HepG2 (cell line): ENCODE results near the gene RNU6-8. TPM values are rescaled to one million over a fixed set of nuclear protein-coding genes. Genes with fewer than 3 reads are reported as not detected.
A peak's percentile ranks its signal among the peaks of the same experiment; 100 is the strongest.

ENCODE experiments used
- ATAD3A ChIP-seq: sonication (generic); formaldehyde crosslinking; IDR thresholded peaks from 2 replicates; pipeline ENCODE4 v1.4.0; 2020; ENCODE audit warnings: missing genetic modification reagents
- CAMTA2 ChIP-seq: sonication (generic); formaldehyde crosslinking; IDR thresholded peaks from 2 replicates; pipeline ENCODE4 v1.4.0; 2020; ENCODE audit warnings: mild to moderate bottlenecking, missing genetic modification reagents, borderline replicate concordance
- CHD4 ChIP-seq: fragments of 200-600 bp; sonication (generic); IDR thresholded peaks from 2 replicates; pipeline ENCODE4 v1.7.0; 2017; ENCODE audit warnings: mild to moderate bottlenecking, low read length, borderline replicate concordance
- ERF ChIP-seq: IDR thresholded peaks from 2 replicates; pipeline ENCODE4 v1.6.1; 2018; ENCODE audit warnings: missing biosample characterization, missing genetic modification reagents
- ETV6 ChIP-seq: sonication (generic); formaldehyde crosslinking; conservative IDR thresholded peaks from 2 replicates; pipeline ENCODE4 v1.4.0; 2020; ENCODE audit warnings: missing genetic modification reagents
- HHEX ChIP-seq: IDR thresholded peaks from 2 replicates; pipeline ENCODE4 v1.6.1; 2016; ENCODE audit warnings: control low read depth
- PHB2 ChIP-seq: fragments of 450-650 bp; IDR thresholded peaks from 2 replicates; pipeline ENCODE4 v1.6.1; 2018; ENCODE audit not compliant: partially characterized antibody
- PLRG1 ChIP-seq: fragments of 450-650 bp; conservative IDR thresholded peaks from 2 replicates; pipeline ENCODE4 v1.6.1; 2016
- RFX1 ChIP-seq: fragments of 450-650 bp; IDR thresholded peaks from 2 replicates; pipeline ENCODE4 v1.6.1; 2017
- SALL1 ChIP-seq: sonication (generic); formaldehyde crosslinking; IDR thresholded peaks from 2 replicates; pipeline ENCODE4 v1.8.0; 2022; ENCODE audit warnings: mild to moderate bottlenecking, missing genetic modification reagents
- SKI ChIP-seq: fragments of 450-650 bp; IDR thresholded peaks from one replicate; pipeline ENCODE4 v1.6.1; 2018; ENCODE audit warnings: mild to moderate bottlenecking; ENCODE audit not compliant: partially characterized antibody
- SOX5 ChIP-seq: IDR thresholded peaks from 2 replicates; pipeline ENCODE4 v1.6.1; 2016; ENCODE audit warnings: borderline replicate concordance
- TBL1XR1 ChIP-seq: fragments of 150-350 bp; IDR thresholded peaks from 2 replicates; pipeline ENCODE4 v1.6.1; 2014; ENCODE audit warnings: borderline replicate concordance, low read length; ENCODE audit not compliant: partially characterized antibody
- TCF7 ChIP-seq: sonication (generic); IDR thresholded peaks from 2 replicates; pipeline ENCODE4 v1.6.1; 2016; ENCODE audit warnings: antibody characterized with exemption, low read depth
- ZBTB7A ChIP-seq: sonication (generic); formaldehyde crosslinking; IDR thresholded peaks from 2 replicates; pipeline ENCODE4 v1.8.0; 2022; ENCODE audit warnings: mild to moderate bottlenecking, missing genetic modification reagents
- ZBTB8A ChIP-seq: sonication (generic); formaldehyde crosslinking; IDR thresholded peaks from 2 replicates; pipeline ENCODE4 v1.4.0; 2020; ENCODE audit warnings: mild to moderate bottlenecking, low read depth, missing genetic modification reagents, borderline replicate concordance
- ZFP82 ChIP-seq: sonication (generic); formaldehyde crosslinking; IDR thresholded peaks from 2 replicates; pipeline ENCODE4 v1.5.1; 2020; ENCODE audit warnings: mild to moderate bottlenecking, missing genetic modification reagents, borderline replicate concordance
- ZKSCAN1 ChIP-seq: fragments of 150-350 bp; IDR thresholded peaks from 2 replicates; pipeline ENCODE4 v1.6.1; 2014; ENCODE audit warnings: low read length
- ZNF263 ChIP-seq: sonication (generic); formaldehyde crosslinking; IDR thresholded peaks from 2 replicates; pipeline ENCODE4 v1.4.0; 2020; ENCODE audit warnings: missing genetic modification reagents
- ZNF446 ChIP-seq: sonication (generic); formaldehyde crosslinking; IDR thresholded peaks from 2 replicates; pipeline ENCODE4 v1.5.0; 2020; ENCODE audit warnings: mild to moderate bottlenecking, missing genetic modification reagents
- ZNF503 ChIP-seq: sonication (generic); formaldehyde crosslinking; IDR thresholded peaks from 2 replicates; pipeline ENCODE4 v1.4.0; 2020; ENCODE audit warnings: missing genetic modification reagents
- ZNF703 ChIP-seq: sonication (generic); formaldehyde crosslinking; IDR thresholded peaks from 2 replicates; pipeline ENCODE4 v1.5.1; 2020; ENCODE audit warnings: missing genetic modification reagents, mild to moderate bottlenecking, moderate library complexity, borderline replicate concordance
- ZSCAN21 ChIP-seq: sonication (generic); formaldehyde crosslinking; IDR thresholded peaks from 2 replicates; pipeline ENCODE4 v1.8.0; 2022; ENCODE audit warnings: mild to moderate bottlenecking, missing genetic modification reagents, moderate library complexity, borderline replicate concordance
- polyA plus RNA-seq, 8 experiments: library from polyadenylated mRNA; depleted of rRNA in 3 of 8; stranded (reverse) in 7 of 8; unstranded in 1 of 8; fragments of >200 nt; fragmentation: Illumina TruSeq in 4 of 8; extraction: Trizol in 4 of 8; gene quantifications; 2 replicates each; pipeline versions ENCODE4 v1.2.1 to v1.2.3, GENCODE V29; 2011 to 2016; ENCODE audit warnings: low read depth in 4 of 8, missing spikeins in 1 of 8, mixed read lengths in 1 of 8; ENCODE audit not compliant: insufficient read depth in 1 of 8
- total RNA-seq, 5 experiments: library from RNA; depleted of rRNA; stranded (reverse); fragments of >200 nt; fragmentation: Illumina TruSeq; extraction: Trizol; gene quantifications; 2 replicates each; pipeline ENCODE4 v1.2.3, GENCODE V29; 2016; ENCODE audit warnings: low read depth in 1 of 5
- TF ChIP-seq, protein P1 (sequence below): sonication (generic); formaldehyde crosslinking; conservative IDR thresholded peaks from 2 replicates; pipeline ENCODE4 v1.4.0; 2020; ENCODE audit warnings: missing genetic modification reagents
- TF ChIP-seq, protein P2 (sequence below): sonication (generic); formaldehyde crosslinking; IDR thresholded peaks from 2 replicates; pipeline ENCODE4 v1.4.0; 2020; ENCODE audit warnings: missing genetic modification reagents, borderline replicate concordance

The RNU6-8 gene
- total and polyA plus RNA-seq, 2 of the 13 experiments (the other 11 are each of a cell fraction or from before 2014, with no cell fraction given): under 0.01 TPM; not detected in 1

GRCh38 chr14:32202998-32203882 is at the start of gene RNU6-8 (continued):
- peak; percentile 94; the same call in 1 of the 2 replicates for TF ChIP-seq ATAD3A (CRISPR knock-in tag)
- 0 out of 2 replicates have a peak, but pooled peaks have one; percentile 42 for TF ChIP-seq TCF7
- peak; percentile 97 for TF ChIP-seq SALL1 (CRISPR knock-in tag)
- TF ChIP-seq HHEX (CRISPR knock-in tag): no peak; the same call in 1 of the 2 replicates
- TF ChIP-seq ZFP82 (CRISPR knock-in tag): peak; percentile 98
- TF ChIP-seq ZNF503 (CRISPR knock-in tag): peak; percentile 90
- TF ChIP-seq ETV6 (CRISPR knock-in tag): peak; percentile 90
- peak; percentile 98 for TF ChIP-seq ZBTB7A (CRISPR knock-in tag)
- peak; percentile 44; the same call in 1 of the 2 replicates for TF ChIP-seq SOX5
- peak; percentile 16; the same call in 1 of the 2 replicates for TF ChIP-seq ZSCAN21 (CRISPR knock-in tag)
- TF ChIP-seq SKI: peak; percentile 57
- TF ChIP-seq ZNF446: peak; percentile 97
- no peak for TF ChIP-seq ZBTB8A (CRISPR knock-in tag)
- no peak for TF ChIP-seq ZNF703 (CRISPR knock-in tag)
- TF ChIP-seq, protein P1, sequence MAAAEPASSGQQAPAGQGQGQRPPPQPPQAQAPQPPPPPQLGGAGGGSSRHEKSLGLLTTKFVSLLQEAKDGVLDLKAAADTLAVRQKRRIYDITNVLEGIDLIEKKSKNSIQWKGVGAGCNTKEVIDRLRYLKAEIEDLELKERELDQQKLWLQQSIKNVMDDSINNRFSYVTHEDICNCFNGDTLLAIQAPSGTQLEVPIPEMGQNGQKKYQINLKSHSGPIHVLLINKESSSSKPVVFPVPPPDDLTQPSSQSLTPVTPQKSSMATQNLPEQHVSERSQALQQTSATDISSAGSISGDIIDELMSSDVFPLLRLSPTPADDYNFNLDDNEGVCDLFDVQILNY: peak; percentile 88
- TF ChIP-seq ERF (CRISPR knock-in tag): peak; percentile 88
- no peak for TF ChIP-seq PHB2
- no peak for TF ChIP-seq PLRG1
- peak; percentile 74 for TF ChIP-seq ZNF263 (CRISPR knock-in tag)
- TF ChIP-seq ZKSCAN1: 0 out of 2 replicates have a peak, but pooled peaks have one; percentile 8
- TF ChIP-seq, protein P2, sequence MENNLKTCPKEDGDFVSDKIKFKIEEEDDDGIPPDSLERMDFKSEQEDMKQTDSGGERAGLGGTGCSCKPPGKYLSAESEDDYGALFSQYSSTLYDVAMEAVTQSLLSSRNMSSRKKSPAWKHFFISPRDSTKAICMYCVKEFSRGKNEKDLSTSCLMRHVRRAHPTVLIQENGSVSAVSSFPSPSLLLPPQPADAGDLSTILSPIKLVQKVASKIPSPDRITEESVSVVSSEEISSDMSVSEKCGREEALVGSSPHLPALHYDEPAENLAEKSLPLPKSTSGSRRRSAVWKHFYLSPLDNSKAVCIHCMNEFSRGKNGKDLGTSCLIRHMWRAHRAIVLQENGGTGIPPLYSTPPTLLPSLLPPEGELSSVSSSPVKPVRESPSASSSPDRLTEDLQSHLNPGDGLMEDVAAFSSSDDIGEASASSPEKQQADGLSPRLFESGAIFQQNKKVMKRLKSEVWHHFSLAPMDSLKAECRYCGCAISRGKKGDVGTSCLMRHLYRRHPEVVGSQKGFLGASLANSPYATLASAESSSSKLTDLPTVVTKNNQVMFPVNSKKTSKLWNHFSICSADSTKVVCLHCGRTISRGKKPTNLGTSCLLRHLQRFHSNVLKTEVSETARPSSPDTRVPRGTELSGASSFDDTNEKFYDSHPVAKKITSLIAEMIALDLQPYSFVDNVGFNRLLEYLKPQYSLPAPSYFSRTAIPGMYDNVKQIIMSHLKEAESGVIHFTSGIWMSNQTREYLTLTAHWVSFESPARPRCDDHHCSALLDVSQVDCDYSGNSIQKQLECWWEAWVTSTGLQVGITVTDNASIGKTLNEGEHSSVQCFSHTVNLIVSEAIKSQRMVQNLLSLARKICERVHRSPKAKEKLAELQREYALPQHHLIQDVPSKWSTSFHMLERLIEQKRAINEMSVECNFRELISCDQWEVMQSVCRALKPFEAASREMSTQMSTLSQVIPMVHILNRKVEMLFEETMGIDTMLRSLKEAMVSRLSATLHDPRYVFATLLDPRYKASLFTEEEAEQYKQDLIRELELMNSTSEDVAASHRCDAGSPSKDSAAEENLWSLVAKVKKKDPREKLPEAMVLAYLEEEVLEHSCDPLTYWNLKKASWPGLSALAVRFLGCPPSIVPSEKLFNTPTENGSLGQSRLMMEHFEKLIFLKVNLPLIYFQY (CRISPR knock-in tag): peak; percentile 71; the same call in 1 of the 2 replicates
- TF ChIP-seq TBL1XR1: peak; percentile 47
- no peak for TF ChIP-seq CAMTA2 (CRISPR knock-in tag)
- no peak for TF ChIP-seq RFX1
- peak; percentile 70; the same call in 1 of the 2 replicates for TF ChIP-seq CHD4
